ENCODE results near the gene UPF2. TPM values are rescaled to one million over a fixed set of nuclear protein-coding genes. Genes with fewer than 3 reads are reported as not detected.
"Not testable (repeated sequence)": the region's sequence is repeated elsewhere in the genome, so short reads cannot be mapped to it uniquely, and the experiment has no call there.

Gene UPF2
- total RNA-seq, 3 donors from 2014 or later = 22.4 to 32.9 (median 29.2) TPM

DNA sequence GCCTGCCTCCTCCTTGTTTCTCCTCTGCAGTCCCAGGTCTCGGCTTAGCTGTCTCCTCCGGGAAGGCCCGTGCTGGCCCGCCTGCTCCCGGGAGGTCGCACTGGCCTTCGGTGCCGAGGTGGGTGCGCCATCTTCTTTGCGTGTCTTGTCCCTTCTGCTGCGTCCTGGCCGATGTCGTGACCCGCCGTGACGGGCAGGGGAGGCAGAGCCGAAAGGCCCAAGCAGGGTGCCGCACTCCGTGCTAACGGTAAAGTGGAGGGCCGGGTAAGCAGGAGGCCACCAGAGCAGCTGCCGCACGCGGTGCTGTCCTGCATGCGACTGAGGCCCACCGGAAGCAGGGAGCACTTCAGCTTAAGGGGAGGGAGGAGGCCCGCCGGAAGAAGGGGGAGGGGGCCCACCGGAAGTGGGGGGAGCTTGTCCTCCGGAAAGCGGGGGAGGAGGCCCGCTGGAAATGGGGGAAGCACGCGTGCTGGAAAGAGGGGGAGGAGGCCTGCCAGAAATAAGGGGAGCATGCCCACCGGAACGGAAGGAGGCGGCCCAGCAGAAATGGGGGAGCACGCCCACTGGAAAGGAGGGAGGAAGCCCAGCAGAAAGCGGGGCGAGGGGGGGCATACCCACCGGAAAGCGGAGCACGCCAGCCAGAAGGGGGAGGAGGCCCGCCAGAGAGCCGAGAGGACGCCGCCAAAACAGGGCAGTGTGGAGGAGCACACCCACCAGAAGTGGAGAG lies 148.1 kb downstream of the UPF2 start:
- no peak for DNase-seq (ENCODE audit: low spot score in 2 of 2)
- intact Hi-C loops (cut with DNase I; ENCODE audit: low total_unique reads) = no loop called here
- TF ChIP-seq, protein P1, sequence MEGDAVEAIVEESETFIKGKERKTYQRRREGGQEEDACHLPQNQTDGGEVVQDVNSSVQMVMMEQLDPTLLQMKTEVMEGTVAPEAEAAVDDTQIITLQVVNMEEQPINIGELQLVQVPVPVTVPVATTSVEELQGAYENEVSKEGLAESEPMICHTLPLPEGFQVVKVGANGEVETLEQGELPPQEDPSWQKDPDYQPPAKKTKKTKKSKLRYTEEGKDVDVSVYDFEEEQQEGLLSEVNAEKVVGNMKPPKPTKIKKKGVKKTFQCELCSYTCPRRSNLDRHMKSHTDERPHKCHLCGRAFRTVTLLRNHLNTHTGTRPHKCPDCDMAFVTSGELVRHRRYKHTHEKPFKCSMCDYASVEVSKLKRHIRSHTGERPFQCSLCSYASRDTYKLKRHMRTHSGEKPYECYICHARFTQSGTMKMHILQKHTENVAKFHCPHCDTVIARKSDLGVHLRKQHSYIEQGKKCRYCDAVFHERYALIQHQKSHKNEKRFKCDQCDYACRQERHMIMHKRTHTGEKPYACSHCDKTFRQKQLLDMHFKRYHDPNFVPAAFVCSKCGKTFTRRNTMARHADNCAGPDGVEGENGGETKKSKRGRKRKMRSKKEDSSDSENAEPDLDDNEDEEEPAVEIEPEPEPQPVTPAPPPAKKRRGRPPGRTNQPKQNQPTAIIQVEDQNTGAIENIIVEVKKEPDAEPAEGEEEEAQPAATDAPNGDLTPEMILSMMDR (IDR thresholded peaks at IDR 0.05) = no peak
- no peak for TF ChIP-seq POLR2A (IDR thresholded peaks at IDR 0.05)
- no peak for TF ChIP-seq POLR2AphosphoS5 (IDR thresholded peaks at IDR 0.05)
- no peak overlapping the region for H3K27ac ChIP-seq
- no peaks in the 10 kb centered on the region for H3K4me1 ChIP-seq
- H3K36me3 ChIP-seq = no peaks in the 10 kb centered on the region
- no peak overlapping the region for H3K4me3 ChIP-seq
- H3K27me3 ChIP-seq = no peaks in the 10 kb centered on the region
- H3K9me3 ChIP-seq = no peaks in the 10 kb centered on the region

DNA sequence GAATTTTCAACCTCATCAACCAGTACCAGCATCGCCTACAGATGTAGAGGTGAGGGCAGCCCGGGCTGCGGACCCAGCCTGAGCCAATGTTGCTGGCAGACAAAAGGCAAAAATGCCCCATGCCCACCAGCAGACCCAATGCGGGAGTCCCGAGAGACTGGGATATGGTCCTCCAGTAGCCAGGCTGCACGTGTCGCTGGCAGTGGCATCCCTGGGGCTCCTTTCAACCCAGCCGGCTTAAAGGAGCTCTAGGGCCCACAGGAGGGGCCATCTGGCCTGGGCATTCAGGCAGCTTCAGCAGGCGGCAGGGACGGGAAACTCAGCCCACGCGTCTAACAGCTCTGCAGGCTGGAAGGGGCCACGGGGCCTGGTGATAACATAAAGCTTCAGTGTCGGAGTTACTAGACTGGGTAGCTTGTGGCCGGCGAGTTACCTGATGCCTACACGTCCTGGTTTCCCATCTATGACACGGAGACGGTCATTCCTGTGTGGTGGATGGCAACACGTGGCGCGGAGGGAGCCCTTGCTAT lies 148.8 kb downstream of the UPF2 start:
- Histone ChIP-seq H3K4me1 (no peaks in the 10 kb centered on the region), H3K36me3 (no peaks in the 10 kb centered on the region), H3K9me3 (no peaks in the 10 kb centered on the region), H3K27me3 (no peaks in the 10 kb centered on the region), H3K4me3 (no peak overlapping the region), H3K27ac (no peak overlapping the region)
- no peak for TF ChIP-seq POLR2A (IDR thresholded peaks at IDR 0.05)
- no peak for TF ChIP-seq POLR2AphosphoS5 (IDR thresholded peaks at IDR 0.05)
- TF ChIP-seq, protein P1 (IDR thresholded peaks at IDR 0.05) = no peak
- no peak for DNase-seq (ENCODE audit: low spot score in 2 of 2)
- intact Hi-C loops (cut with DNase I; ENCODE audit: low total_unique reads) = no loop called here

DNA sequence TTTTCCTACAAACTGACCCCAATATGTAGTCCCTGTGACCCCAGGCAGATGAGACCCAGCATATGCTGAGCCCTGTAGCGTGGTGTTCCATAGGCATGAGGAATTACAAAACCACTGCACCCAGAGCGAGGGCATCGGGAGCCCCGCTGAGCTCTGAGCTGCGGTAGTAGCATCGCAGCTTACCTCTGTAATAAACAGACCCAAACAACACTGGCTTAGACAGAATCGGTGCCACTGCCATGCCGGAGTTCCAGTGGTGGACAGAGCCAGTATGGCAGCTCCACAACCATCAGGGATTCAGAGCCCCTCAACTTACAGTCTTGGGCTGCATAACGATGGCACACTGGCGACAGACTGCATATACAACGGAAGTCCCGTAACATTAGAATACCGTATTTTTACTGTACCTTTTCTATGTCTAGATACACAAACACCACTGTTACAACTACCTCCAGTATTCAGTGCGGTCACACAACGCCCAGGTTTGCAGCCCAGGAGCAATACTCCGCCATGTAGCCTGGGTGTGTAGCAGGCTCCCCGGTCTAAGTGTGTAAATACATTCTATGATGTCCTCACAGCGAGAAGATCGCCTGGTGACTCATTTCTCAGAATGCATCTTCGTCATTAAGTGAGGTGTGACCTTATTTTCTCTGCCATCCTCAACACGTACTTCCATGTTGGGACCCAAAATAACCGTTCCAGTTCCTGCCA lies 150.7 kb downstream of the UPF2 start:
- no peak overlapping the region for H3K27ac ChIP-seq
- no peak overlapping the region for H3K4me3 ChIP-seq
- TF ChIP-seq, protein P1 (IDR thresholded peaks at IDR 0.05) = no peak
- TF ChIP-seq POLR2AphosphoS5 (IDR thresholded peaks at IDR 0.05) = no peak
- TF ChIP-seq POLR2A (IDR thresholded peaks at IDR 0.05) = no peak
- intact Hi-C loops (cut with DNase I; ENCODE audit: low total_unique reads) = no loop called here
- no peaks in the 10 kb centered on the region for H3K4me1 ChIP-seq
- no peaks in the 10 kb centered on the region for H3K36me3 ChIP-seq
- no peaks in the 10 kb centered on the region for H3K9me3 ChIP-seq
- no peak for DNase-seq (ENCODE audit: low spot score in 2 of 2)
- no peaks in the 10 kb centered on the region for H3K27me3 ChIP-seq

DNA sequence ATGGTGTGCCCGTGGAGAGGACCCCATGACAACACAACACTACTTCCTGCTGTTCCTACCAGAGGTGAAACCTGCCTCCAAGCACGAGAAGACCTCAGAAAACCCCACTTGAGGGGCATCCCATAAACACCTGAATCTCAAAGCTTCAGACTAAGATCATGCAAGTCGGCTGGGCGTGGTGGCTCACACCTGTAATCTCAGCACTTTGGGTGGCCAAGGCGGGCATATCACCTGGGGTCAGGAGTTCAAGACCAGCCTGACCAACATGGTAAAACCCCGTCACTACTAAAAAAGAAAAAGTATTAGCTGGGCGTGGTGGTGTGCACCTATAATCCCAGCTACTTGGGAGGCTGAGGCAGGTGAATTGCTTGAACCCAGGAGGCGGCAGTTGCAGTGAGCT lies 153.3 kb downstream of the UPF2 start:
- H3K4me3 ChIP-seq; H3K27me3 ChIP-seq; intact Hi-C loops (cut with DNase I; ENCODE audit: low total_unique reads); H3K27ac ChIP-seq; H3K36me3 ChIP-seq; DNase-seq (ENCODE audit: low spot score in 2 of 2); H3K9me3 ChIP-seq; H3K4me1 ChIP-seq: not testable (repeated sequence)

DNA sequence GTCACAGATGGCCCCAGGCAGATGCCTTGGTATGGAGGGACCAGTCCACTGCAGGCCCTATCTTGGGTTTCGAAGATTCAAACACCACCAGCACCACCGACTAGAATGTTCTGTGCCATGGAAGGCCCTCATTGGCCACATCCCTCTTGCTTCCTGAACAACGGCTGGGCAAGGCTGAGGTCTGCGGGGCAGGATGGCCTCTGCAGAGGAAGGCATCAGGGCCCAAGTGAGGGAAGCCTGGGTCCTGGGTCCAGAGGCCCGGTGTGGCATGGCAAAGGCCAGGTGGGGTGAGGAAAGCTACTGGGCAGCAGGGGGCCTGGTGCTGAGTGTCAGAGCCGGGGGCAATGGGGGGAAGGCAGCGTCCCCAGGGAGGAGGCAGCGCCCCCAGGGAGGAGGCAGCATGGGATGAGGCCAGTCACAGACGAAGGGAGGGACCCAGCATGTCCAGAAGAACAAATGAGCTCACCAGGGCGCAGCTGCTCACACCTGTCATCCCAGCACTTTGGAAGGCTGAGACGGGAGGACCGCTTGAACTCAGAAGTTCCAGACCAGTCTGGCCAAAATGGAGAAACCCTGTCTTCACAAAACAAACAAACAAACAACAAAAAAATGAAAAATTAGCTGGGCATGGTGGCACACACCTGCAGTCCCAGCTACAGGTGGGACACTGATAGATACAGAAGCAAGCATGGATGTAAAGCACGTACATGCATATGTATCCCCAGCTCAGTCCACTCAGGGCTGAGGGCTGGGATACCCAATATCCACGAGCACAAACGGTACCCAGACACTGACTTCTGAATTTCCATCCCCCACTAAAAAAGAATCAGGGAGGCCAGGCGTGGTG lies 155.0 kb downstream of the UPF2 start:
- Histone ChIP-seq H3K4me3 (no peak overlapping the region), H3K36me3 (no peaks in the 10 kb centered on the region), H3K4me1 (no peaks in the 10 kb centered on the region), H3K9me3 (no peaks in the 10 kb centered on the region), H3K27me3 (no peaks in the 10 kb centered on the region), H3K27ac (no peak overlapping the region)
- TF ChIP-seq, protein P1 (IDR thresholded peaks at IDR 0.05) = no peak
- TF ChIP-seq POLR2A (IDR thresholded peaks at IDR 0.05) (no peak), POLR2AphosphoS5 (IDR thresholded peaks at IDR 0.05) (no peak)
- intact Hi-C loops (cut with DNase I; ENCODE audit: low total_unique reads) = no loop called here
- DNase-seq (ENCODE audit: low spot score in 2 of 2) = peak in 1 of 2 donors; percentile 28
